NCI-H1105 treated with DMSO at 0.1 percent for 48 hours (cell line): Measurements from ENCODE around the gene FSTL4.
"Not testable (repeated sequence)": the region's sequence is repeated elsewhere in the genome, so short reads cannot be mapped to it uniquely, and the experiment has no call there.

Source experiments
- DNase-seq: peaks from one replicate; lab custom pipeline; 2025; lab: John Stamatoyannopoulos, UW

The FSTL4 gene

GRCh38 chr5:133454442-133454841, 157.9 kb downstream of the FSTL4 start:
- DNase-seq, result no peak

GRCh38 chr5:133453831-133454230, 158.5 kb downstream of the FSTL4 start:
- DNase-seq, result no peak

- DNase-seq, result no peak
These were observed 159.1 kb downstream of the FSTL4 start for GRCh38 chr5:133453084-133453780.

- DNase-seq, result no peak
These were observed 160.4 kb downstream of the FSTL4 start for GRCh38 chr5:133451926-133452325.

- DNase-seq, result no peak
These were observed 162.1 kb downstream of the FSTL4 start for GRCh38 chr5:133450286-133450685.

- DNase-seq, result no peak
These were observed 163.2 kb downstream of the FSTL4 start for GRCh38 chr5:133449181-133449580.

- no peak for DNase-seq
These were observed 165.9 kb downstream of the FSTL4 start for GRCh38 chr5:133446440-133446839.

- no peak for DNase-seq
These were observed 166.6 kb downstream of the FSTL4 start for GRCh38 chr5:133445744-133446143.

- not testable (repeated sequence) for DNase-seq
These were observed 167.1 kb downstream of the FSTL4 start for GRCh38 chr5:133445204-133445603.

GRCh38 chr5:133444711-133445110, 167.6 kb downstream of the FSTL4 start:
- no peak for DNase-seq

- DNase-seq, result no peak
These were observed 171.1 kb downstream of the FSTL4 start for GRCh38 chr5:133441166-133441815.

GRCh38 chr5:133440467-133441115, 171.8 kb downstream of the FSTL4 start:
- DNase-seq, result no peak

- no peak for DNase-seq
These were observed 172.5 kb downstream of the FSTL4 start for GRCh38 chr5:133439859-133440258.

GRCh38 chr5:133438487-133438886, 173.9 kb downstream of the FSTL4 start:
- no peak for DNase-seq

- DNase-seq, result no peak
These were observed 178.0 kb downstream of the FSTL4 start for GRCh38 chr5:133434336-133434735.

- no peak for DNase-seq
These were observed 178.7 kb downstream of the FSTL4 start for GRCh38 chr5:133433641-133434040.

- DNase-seq, result no peak
These were observed 179.3 kb downstream of the FSTL4 start for GRCh38 chr5:133432956-133433532.

- no peak for DNase-seq
These were observed 180.9 kb downstream of the FSTL4 start for GRCh38 chr5:133431326-133431865.

GRCh38 chr5:133430095-133430494, 182.2 kb downstream of the FSTL4 start:
- DNase-seq, result no peak

GRCh38 chr5:133429046-133429445, 183.3 kb downstream of the FSTL4 start:
- no peak for DNase-seq

- DNase-seq, result no peak
These were observed 184.2 kb downstream of the FSTL4 start for GRCh38 chr5:133428072-133428660.

- DNase-seq, result no peak
These were observed 185.1 kb downstream of the FSTL4 start for GRCh38 chr5:133427121-133427777.
